Dedifferentiated amniotic fluid mesenchymal stem cell (primary cell): ENCODE results near the gene GAS7.
A peak's percentile ranks its signal among the peaks of the same experiment; 100 is the strongest.
"Not testable (repeated sequence)": the region's sequence is repeated elsewhere in the genome, so short reads cannot be mapped to it uniquely, and the experiment has no call there.

Experiments used
- DNase-seq: peaks from one replicate; pipeline ENCODE4 v3.0.0-alpha.2; 2016; ENCODE audit errors: extremely low spot score

The GAS7 gene

DNA sequence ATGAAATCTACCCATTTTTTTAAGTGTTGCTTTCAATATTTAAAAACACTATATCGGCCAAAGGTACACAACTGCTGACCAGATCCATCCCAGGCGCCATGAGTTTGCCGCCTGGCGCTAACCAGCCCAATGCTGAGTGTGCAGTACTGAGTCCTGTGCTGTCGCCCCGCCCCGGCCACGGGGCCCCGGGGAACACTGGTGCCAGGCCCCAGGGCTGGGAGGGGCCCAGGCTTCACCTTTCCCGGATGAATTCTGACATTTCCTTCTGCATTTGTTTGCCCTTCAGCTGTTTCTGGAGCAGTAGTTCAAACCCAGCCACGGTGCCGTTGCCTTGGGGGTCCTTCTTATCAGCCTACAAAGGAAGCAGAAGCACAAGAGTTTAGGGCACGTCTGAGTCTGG is 255.5 kb downstream of the GAS7 start:
- no peak for DNase-seq

DNA sequence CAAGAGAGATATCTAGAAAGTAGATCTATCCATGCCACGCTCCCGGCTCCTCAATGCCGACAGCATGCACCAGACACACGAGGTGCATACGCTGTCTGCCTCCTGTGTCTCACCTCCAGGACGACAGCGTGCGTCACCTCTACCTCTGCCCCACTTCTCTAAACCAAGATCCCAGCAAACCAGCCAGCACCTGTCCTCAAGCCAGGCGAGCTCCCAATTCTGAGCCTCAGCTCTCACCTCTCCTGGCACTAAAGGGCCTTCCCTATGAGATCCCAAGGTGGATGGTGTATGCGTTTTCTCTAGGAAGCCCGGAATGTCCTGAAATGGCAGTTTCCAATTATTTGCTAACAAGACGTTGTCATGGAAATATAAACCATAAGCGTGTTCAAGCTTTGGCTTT is 257.1 kb downstream of the GAS7 start:
- DNase-seq: no peak

DNA sequence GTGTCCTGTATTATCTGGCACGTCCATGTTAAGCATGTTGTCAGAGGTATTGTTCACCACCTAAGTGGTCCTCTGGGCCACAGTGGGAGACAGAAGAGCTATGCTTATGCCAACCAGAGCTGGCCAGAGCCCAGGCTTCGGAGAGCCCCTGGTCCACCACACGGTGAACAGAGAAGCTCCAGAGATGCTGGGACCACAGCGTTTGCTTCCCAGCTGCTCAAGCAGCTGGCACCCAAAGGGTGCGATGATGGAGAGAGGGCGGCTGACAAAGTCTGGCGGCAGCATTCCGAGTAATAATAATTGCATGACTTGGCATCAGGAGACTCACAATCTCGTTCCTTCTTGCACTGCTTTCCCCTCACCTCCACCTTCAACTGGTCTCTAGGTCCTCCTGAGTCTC is 257.6 kb downstream of the GAS7 start:
- no peak for DNase-seq

DNA sequence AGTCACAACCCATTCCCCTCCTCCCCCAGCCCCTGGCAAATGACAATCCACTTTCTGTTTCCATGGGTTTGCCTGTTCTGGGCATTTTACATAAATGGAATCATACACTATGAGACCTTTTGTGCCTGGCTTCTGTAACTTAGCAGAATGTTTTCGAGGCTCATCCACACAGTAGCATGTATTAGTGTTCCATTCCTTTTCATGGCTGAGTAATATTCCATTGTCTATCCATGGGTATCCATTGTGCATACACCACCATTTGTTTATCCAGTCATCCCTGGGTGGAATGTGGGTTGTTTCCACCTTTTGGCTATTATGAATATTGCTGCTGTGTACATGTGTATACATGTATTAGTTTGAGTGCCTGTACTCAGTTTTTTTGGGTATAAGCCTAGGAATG is 259.6 kb downstream of the GAS7 start:
- DNase-seq: no peak

DNA sequence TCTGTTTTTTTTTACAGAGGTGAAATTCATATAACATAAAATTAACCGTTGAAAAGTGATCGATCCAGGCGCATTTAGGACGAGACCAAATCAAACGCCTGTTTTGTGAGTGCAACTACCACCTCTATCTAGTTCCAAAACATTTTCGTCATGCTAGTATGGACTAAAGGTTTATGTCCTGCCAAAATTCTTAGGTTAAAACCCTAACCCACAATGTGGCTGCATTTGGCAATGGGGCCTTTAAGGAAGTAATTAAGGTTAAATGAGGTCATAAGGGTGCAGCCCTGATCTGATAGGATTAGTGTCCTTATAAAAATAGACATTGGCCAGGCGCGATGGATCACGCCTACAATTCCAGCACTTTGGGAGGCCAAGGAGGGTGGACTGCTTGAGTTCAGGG is 260.5 kb downstream of the GAS7 start:
- DNase-seq: no peak

DNA sequence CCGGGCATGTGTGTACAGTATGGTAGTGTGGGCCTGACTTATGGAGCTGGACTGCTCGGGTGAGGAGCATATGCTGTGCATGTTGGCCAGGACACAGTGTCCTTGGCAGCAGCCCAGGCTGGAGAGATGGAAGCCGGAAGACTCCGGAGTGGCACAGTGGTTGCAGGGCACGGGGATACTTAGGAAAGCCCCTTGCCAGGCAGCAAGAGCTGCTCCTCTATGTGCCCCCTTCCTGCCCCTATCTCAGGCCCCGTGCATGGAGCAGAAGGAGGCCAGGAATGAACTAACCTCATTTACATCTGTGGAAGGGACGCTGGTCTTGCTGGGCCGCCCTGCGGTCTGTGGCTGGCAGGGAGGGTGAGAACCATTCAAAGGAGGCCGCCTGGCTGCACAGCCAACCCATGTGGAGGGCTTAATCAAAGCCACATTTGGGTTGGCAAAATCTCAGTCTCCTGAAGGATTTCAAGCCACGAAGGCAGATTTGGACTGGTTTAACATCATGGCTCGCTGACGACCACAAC is 261.1 kb downstream of the GAS7 start:
- DNase-seq: peak; percentile 24

DNA sequence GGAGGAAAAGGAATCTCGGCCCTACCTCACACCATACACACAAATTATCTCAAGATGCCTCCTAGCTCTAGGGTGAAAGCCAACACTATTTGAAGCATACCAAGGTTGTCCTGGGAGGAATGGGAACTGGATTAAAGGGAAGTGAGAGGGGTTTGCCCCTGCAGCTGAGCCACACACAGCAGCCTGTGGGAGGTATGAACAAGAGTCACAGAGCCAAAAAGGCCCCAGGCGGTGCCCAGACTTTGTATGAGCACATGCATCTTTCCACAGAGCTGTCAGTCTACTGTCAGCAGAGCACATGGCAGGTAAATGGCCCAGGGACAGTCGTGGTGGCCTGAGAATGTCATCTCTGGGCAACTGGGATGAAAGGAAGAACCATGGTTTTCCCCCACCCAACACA is 262.3 kb downstream of the GAS7 start:
- DNase-seq: no peak

DNA sequence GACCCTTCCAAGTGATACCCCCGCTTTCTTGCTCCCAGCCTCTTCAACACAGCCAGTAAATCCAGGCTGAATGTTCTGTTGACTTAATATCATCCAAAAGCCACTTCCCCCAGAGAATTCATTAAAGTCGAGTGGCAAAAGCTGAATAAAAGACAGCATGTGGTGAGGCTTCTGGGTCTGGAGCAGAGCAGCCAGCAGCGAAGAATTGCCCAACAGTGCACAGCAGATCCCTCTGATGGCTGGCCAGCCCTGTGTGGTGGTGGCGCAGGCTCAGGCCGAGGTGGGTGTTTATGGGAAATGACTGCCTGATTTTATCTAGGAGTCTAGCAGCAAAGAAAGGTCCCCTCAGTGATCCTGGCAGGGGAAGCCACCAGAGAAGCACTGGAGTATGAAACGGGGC is 263.0 kb downstream of the GAS7 start:
- no peak for DNase-seq

DNA sequence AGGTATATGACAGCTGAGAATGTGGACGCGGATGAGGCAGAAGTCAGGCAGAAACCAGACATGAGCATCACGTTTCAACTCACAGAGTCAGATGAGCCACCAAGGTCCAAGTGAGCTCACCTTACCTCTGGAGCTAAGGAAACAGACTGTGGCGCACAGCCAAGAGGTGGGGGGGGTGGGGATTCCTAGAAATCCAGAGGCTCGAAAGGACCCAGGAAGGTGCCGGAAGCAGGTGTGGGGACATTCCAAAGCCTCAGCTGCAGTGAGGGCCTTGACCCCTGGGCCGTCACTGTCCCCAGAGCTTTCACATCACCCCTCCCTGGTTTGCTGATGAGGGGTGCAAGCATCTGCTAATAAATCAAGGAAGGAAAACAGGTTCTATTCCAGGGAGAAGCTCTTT is 264.1 kb downstream of the GAS7 start:
- DNase-seq: no peak

DNA sequence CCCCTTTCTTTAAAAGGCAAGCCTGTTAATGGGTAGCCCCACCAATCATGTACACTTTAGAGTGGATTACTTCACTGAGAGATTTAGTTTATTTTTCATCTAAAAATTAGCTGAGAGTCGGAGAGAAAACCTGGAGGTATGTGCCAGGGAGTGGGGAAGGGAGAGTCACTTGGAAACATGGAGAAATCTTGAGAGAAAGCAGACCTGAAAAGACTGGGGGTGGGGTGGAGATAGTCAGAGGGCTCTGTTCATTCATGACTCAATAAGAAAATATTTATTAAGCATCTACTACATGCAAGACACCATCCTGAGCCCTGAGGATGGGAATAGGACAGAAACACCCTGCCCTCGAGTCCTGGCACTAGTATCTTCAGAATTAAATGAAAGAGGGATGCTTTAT is 265.9 kb downstream of the GAS7 start:
- no peak for DNase-seq

DNA sequence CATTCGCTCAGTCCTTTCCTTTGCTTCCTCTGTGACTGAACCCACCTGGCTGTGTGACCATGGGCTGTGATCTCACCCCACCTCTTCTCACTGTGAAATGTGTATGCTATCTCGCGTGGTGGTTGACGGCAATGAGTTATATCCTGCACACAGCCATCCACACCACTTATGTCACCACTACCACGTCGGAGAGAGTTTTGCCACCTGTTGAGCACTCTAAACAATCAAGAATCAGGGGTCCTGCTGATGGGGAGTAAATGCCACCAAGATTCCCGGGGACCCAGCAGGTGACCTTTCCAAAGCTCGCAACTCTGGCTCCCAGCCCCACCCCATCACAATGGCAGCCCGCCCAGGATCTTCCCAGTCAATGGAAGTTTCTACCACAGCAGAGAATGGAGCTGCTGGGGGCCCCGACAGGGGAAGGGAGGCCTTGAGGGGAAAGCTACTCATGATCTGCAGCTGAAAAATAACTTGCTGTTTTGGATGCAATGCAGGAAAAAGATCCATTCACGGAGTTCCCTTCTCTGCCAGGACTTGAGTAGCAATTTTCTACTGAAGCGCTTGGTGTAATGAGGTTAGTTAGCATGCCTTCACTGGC is 267.2 kb downstream of the GAS7 start:
- DNase-seq: no peak

DNA sequence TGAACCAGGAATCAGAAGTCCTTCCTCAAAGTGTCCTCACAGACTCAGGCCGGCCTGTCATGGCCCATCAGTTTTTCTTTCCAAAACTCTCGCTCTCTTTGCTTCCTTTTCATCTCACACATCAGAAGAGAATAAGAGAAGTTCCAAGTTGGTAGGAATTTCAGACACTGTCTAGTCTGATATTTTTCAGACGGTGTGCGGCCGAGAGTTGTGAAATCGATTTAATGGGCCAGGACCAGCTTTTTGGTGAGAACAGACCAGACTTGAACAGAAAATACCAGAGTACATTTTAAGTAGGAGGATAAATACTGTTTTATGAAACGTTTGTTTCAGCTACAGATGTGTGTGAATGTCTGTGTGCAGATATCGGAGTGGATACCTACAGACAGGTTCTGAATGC is 268.5 kb downstream of the GAS7 start:
- DNase-seq: no peak

DNA sequence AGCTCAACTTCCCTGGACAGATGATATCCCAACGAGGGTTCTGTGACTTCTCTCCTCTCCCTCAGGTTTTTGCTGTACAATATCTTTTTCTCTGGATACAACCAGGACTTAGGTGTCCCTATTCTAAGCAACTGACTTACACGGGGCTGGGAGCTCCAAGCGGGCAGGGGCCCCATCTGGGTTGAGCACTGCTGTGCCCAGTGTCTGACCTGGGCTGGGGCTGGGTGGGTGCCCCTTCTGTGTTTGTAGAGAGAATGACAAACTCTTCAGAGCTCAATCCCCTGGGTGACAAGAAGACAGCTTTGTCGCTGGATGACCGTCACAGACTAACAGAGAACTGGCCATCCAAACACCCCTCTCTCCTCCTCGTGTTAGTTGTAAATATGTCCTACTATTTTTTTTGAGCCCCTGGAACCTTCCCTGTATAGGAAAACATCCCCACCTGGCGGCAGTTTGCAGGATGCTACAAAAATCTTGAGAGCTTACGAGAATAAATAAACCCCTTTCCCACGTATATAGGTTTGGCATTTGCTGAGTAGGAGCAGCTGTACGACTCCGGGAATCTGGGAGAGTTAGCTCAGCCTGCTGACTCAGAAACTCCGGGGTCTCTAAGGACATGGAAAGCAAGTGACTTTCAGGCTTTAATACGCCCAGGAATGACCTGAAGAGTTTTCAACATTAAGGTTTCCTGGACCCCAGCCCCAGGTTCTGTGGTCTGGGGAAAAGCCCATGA is 269.6 kb downstream of the GAS7 start:
- DNase-seq: peak; percentile 84

DNA sequence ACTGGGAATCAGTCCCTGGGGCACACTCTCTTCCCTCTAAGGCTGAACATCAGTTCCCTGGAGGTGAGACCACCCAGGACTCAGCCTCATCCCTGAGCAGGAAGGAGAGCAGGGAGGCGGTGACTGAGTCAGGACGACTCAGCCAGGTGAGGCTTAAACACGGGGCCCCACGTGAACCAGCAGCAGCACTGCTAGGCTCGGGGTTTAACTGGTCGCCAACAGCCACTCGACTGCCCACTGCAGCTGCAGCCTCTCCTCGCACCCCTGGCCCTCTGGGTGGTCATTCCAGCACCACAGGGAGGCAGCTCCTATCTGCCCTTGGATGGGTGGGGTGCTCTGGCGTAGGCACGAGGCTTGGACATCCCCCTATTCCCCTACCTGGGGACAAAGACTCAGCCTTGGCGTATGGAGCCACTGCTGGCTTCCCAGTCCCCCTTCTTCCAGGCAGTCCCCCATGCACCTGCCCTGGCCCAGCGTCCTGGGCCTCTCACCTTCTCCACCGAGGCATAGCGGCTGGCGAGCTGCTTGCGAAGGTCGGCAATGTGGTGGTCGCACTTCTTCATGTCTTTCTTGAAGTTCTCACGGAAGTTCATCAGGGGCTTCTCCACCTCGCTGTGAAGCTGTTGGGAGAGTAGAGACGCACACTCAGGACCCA is 272.1 kb downstream of the GAS7 start:
- DNase-seq: no peak

DNA sequence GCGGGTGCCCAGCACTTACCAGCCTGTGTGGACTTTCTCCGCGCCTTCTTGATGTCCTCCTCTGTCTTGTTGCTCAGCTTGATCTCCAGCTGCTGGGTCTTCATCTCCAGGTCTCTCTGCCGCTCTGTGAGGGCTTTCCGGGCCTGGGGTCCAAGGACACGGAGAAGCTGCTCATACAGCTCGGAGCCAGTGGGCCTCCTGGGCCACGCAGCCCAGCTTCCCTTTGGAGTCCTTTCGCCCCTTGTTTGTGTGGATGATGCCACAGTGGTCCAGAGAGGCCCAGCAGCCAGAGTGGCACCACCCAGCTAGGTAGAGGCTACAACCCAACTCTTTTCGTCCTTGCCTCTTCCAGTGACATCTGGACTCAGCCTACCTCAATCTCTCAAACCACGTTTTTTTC is 272.9 kb downstream of the GAS7 start:
- no peak for DNase-seq

DNA sequence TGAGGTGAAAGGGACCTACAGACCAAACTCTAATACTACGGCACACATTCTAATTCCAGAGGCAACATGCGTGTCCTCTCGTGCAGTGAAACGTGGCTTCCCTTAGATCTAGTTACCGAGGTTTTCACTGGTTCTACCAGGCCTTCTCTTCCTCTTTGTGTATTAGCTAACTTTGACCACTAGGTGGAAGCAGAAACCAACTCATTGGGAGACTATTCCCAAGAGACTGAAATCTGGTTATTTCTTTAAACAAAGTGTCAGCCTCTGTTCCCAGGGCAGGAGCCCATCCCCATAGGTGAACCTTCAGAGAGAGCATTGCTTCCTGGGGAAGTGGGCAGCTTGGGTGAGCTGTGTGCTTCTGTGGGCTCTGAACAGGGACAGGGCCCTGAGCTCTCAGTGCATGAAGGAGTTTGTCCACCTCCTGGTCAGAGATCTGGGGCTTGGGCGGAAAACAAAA is 273.6 kb downstream of the GAS7 start:
- DNase-seq: peak; percentile 72

DNA sequence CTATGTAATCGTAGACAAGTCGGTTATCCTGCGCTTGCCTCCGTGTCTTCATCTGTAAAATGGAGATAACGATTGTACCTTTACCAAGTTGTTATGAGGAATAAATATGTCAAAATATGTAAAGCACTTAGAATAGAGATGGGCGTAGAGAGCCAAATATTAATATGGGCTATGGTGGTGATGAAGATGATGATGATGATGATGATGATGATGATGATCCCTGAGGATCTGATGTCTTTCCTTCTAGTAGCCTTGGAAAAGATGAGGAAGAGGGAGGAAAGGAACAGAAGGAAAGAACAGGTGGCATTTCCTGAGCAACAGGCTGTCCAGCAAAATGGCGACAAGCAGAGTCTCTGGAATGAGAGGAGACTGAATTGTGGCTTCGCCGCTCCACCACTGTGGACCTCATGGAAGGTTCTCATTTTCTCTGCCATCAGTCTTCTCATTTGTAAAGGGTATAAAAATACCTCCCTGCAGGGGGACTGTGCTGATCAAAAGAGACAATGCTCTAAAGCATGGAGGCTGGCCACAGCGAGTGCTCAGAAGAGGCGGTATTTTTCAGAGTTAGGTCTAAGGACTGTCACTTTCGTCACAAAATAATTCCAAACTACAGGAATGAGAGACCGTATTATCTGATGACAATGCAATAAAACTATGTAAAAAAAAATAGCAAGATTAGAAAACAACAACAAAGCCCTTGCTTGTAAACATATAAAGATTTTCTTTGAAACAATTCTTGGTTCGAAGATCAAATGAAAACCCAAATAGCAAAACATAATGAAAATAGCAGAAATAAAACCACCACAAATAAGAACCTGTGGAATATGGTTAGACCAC is 276.2 kb downstream of the GAS7 start:
- DNase-seq: no peak

DNA sequence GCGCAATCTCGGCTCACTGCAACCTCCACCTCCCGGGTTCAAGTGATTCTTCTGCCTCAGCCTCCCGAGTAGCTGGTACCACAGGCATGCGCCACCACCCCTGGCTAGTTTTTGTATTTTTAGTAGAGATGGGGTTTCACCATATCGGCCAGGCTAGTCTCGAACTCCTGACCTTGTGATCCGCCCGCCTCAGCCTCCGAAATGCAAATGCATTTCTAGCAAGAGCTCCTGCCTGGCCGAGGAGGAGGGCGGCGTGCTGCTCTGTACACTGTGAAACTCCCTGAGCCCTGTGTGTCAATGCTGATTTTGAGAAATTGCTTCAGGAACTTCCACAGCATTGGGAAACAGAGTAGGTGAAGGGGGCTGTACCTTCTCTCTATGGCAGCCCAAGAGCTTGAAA is 277.2 kb downstream of the GAS7 start:
- DNase-seq: not testable (repeated sequence)

DNA sequence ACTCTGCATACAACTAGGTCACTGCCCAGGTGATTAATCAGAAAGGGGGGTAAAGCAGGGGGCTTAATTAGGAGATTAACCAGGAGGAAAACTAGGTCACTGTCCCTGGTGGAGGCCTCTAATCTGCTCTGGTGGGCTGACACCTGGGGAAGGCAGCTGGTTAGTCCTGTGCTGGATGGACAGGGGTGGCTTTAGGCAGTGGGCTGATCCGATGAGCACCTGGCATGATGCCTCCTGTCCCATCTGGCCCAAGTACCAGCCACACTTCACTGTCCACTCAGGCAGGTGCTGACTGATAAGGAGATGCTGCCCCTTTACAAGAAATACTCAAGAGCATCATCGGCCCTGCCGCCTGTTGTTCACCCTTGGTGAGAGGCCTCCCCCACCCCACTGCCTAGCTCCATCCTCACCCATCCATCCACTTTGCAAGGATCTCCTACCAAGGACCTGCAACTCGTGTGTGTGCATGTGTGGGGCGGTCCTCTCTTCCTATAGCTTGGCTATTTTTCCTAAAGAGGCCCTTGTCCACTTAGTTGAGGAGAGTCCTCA is 279.5 kb downstream of the GAS7 start:
- DNase-seq: no peak

DNA sequence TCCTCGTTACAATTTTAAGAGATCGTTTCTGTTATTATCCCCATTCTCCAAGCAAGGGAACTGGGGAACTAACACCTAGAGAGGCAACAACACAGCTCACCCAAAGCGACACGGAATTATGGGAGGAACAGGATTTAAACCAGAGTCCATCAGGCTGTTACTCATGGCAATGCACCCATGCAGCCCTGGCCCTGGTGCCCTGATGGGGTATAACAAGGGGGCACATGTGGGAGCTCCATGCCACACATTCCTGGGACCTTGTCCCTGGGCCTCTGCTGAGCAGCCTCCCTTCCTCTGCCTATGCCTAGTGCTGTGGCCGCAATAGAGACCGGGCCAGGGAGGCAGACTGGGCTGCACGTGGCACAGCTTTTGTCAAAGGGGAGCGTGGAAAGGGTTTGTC is 280.1 kb downstream of the GAS7 start:
- DNase-seq: no peak

DNA sequence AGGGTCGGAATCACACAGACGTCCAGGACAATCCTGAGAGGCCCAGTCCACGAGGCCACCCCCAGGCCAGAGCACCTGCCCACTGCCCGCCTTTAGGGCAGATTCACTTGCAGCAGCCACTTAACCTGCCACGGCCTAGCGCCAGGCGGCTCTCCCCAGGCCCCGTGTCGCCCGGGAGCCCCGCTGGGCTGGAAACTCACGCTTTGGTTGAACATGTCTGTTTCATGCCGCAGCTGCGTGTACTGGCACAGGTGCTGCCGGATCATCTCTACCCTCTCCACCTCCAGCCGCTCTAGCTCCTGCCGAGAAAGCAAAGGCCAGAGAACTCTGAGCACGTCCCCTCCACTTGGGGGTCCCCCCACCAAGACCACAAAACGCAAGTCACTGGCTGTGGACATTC is 280.6 kb downstream of the GAS7 start:
- DNase-seq: no peak

DNA sequence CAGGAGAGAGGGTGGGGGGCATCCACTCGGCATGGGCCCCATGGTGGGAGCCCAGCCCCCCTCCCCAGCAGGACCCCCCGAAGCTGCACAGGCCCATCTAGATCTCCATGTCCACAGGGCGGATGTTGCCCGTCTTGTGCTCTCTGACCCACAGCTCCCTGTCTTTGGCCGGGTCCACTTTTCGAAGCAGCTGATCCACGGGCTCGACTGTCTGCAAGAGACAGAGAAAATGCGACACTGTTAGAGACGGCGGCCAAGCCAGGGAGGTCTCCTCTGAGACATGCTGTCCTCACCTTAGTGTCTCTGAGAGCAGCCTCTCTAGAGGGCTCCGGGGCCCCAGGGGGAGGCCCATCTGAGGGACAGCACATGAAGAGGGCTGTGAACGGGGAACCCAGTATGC is 281.3 kb downstream of the GAS7 start:
- DNase-seq: no peak
